ENCODE data around the gene EFNA5.

The EFNA5 gene

GRCh38 chr5:107612541-107612940 lies 58.2 kb downstream of the EFNA5 start (continued):
- TF ChIP-seq PATZ1 (CRISPR knock-in tag; IDR thresholded peaks at IDR 0.05; ENCODE audit: borderline replicate concordance) (no peak), BACH2 (CRISPR knock-in tag; IDR thresholded peaks at IDR 0.05; ENCODE audit: borderline replicate concordance) (no peak)

DNA sequence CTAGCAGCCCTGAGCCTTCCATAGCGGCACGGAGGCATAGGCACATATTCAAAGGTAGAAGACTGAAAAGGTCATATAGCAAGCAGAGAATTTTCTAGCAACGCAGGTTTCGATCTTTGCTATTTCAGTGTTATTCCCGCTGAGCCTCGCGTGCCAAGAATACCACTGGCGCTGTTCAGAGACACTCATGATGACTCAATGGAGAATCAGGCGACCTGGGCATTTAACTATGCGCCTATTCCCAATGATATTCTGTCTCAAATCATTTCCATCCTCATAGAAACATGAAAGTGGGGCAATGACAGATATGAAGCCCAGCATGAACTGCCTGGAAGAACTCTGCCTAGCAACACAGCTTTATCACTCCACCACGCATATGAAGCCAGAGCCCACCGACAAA lies 59.9 kb downstream of the EFNA5 start:
- no peak for ATAC-seq
- TF ChIP-seq, protein P1, sequence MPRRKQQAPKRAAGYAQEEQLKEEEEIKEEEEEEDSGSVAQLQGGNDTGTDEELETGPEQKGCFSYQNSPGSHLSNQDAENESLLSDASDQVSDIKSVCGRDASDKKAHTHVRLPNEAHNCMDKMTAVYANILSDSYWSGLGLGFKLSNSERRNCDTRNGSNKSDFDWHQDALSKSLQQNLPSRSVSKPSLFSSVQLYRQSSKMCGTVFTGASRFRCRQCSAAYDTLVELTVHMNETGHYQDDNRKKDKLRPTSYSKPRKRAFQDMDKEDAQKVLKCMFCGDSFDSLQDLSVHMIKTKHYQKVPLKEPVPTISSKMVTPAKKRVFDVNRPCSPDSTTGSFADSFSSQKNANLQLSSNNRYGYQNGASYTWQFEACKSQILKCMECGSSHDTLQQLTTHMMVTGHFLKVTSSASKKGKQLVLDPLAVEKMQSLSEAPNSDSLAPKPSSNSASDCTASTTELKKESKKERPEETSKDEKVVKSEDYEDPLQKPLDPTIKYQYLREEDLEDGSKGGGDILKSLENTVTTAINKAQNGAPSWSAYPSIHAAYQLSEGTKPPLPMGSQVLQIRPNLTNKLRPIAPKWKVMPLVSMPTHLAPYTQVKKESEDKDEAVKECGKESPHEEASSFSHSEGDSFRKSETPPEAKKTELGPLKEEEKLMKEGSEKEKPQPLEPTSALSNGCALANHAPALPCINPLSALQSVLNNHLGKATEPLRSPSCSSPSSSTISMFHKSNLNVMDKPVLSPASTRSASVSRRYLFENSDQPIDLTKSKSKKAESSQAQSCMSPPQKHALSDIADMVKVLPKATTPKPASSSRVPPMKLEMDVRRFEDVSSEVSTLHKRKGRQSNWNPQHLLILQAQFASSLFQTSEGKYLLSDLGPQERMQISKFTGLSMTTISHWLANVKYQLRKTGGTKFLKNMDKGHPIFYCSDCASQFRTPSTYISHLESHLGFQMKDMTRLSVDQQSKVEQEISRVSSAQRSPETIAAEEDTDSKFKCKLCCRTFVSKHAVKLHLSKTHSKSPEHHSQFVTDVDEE (CRISPR knock-in tag; IDR thresholded peaks at IDR 0.05): no peak
- TF ChIP-seq PPARA (CRISPR knock-in tag; IDR thresholded peaks at IDR 0.05; ENCODE audit: borderline replicate concordance): no peak
- no peak for TF ChIP-seq ZFP3 (CRISPR knock-in tag; IDR thresholded peaks at IDR 0.05)
- TF ChIP-seq OSR1 (CRISPR knock-in tag; IDR thresholded peaks at IDR 0.05): no peak
- no peak for TF ChIP-seq SNAI2 (CRISPR knock-in tag; IDR thresholded peaks at IDR 0.05)
- no peak for TF ChIP-seq ZFP30 (CRISPR knock-in tag; IDR thresholded peaks at IDR 0.05)
- TF ChIP-seq ESRRG (CRISPR knock-in tag; IDR thresholded peaks at IDR 0.05): no peak
- TF ChIP-seq PATZ1 (CRISPR knock-in tag; IDR thresholded peaks at IDR 0.05; ENCODE audit: borderline replicate concordance): no peak
- TF ChIP-seq ZC3H10 (CRISPR knock-in tag; IDR thresholded peaks at IDR 0.05): no peak

DNA sequence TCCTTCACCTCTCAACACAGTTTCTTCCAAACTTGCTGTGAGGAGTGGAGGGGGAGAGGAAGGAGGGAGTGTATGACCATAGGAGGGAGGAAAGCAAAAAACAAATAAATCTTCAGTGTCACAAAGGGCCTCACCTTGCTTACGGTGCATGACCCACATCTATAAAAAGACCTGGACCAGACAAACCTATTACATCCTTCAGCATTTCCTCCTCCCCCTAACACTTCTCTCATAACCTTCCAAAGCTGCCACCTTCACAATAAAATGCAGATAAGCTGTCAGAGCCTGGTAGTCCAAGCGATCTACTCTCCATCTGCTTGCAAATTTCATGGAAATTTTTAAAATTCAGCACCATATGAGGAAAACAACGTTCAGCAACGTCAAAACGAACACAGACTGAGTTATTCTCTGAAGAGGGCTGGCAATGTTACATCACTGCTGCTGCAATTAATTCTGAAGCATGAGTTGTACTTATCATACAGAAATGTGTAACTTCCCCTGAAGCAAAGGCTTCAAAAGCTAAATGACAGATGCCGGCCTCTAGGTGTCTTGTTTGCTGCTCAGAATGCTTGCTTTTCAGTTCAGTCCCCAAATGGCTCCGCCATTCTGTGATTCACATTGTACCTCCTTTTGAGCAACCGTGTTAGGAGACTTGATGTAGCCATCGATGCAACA lies 62.9 kb downstream of the EFNA5 start:
- TF ChIP-seq PATZ1 (CRISPR knock-in tag; IDR thresholded peaks at IDR 0.05; ENCODE audit: borderline replicate concordance) (no peak), OSR1 (CRISPR knock-in tag; IDR thresholded peaks at IDR 0.05) (no peak), GLIS3 (CRISPR knock-in tag; IDR thresholded peaks at IDR 0.05) (no peak), ZNF70 (CRISPR knock-in tag; IDR thresholded peaks at IDR 0.05) (no peak), ZFP30 (CRISPR knock-in tag; IDR thresholded peaks at IDR 0.05) (no peak), ARNTL (CRISPR knock-in tag; IDR thresholded peaks at IDR 0.05; ENCODE audit: borderline replicate concordance, low read depth) (no peak), PPARA (CRISPR knock-in tag; IDR thresholded peaks at IDR 0.05; ENCODE audit: borderline replicate concordance) (no peak), ZC3H10 (CRISPR knock-in tag; IDR thresholded peaks at IDR 0.05) (no peak), ISL1 (CRISPR knock-in tag; IDR thresholded peaks at IDR 0.05) (no peak)
- TF ChIP-seq, protein P1 (CRISPR knock-in tag; IDR thresholded peaks at IDR 0.05): no peak
- TF ChIP-seq, protein P2, sequence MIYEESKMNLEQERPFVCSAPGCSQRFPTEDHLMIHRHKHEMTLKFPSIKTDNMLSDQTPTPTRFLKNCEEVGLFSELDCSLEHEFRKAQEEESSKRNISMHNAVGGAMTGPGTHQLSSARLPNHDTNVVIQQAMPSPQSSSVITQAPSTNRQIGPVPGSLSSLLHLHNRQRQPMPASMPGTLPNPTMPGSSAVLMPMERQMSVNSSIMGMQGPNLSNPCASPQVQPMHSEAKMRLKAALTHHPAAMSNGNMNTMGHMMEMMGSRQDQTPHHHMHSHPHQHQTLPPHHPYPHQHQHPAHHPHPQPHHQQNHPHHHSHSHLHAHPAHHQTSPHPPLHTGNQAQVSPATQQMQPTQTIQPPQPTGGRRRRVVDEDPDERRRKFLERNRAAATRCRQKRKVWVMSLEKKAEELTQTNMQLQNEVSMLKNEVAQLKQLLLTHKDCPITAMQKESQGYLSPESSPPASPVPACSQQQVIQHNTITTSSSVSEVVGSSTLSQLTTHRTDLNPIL (CRISPR knock-in tag; IDR thresholded peaks at IDR 0.05; ENCODE audit: low read depth): no peak
- no peak for ATAC-seq
